ENCODE measurements around the gene ELOVL6. TPM values are rescaled to one million over a fixed set of nuclear protein-coding genes. Genes with fewer than 3 reads are reported as not detected.

Gene ELOVL6
- total RNA-seq, 1 experiment from 2014 or later, result 38.7 TPM

- peak; percentile 30; the same call in 1 of the 2 replicates for ATAC-seq
- peak in 2 of 3 experiments; percentile 27 to 33; a peak in 2 of 6 replicates for TF ChIP-seq CTCF (IDR thresholded peaks at IDR 0.05 in 2 of 3, conservative IDR thresholded peaks at IDR 0.05 in 1 of 3; ENCODE audit: borderline replicate concordance in 1 of 3, insufficient read depth in 1 of 3, low read depth in 2 of 3, low read length in 2 of 3)
- no peak for TF ChIP-seq CBX3 (IDR thresholded peaks at IDR 0.05; ENCODE audit: low read depth)
- TF ChIP-seq RAD21 (IDR thresholded peaks at IDR 0.05; ENCODE audit: low read depth), result no peak
- TF ChIP-seq POLR2AphosphoS5 (IDR thresholded peaks at IDR 0.05; ENCODE audit: low read depth, low read length), result no peak
- no peak for DNase-seq (ENCODE audit: low read depth, low spot score)
- Histone ChIP-seq H3K9me3 (ENCODE audit: control insufficient read depth in 1 of 2, insufficient read depth in 1 of 2, low read depth in 1 of 2, low read length in 2 of 2) (no peaks in the 10 kb centered on the region), H3K27ac (ENCODE audit: low read depth, low read length) (no peak overlapping the region), H3K4me2 (ENCODE audit: low read length) (no peak overlapping the region), H3K27me3 (ENCODE audit: insufficient read depth, low read length) (no peaks in the 10 kb centered on the region), H3K79me2 (ENCODE audit: insufficient read depth, low read length) (no peaks in the 10 kb centered on the region), H3K9me2 (ENCODE audit: insufficient read depth) (no peaks in the 10 kb centered on the region), H4K20me1 (ENCODE audit: insufficient read depth) (no peaks in the 10 kb centered on the region), H3K36me3 (ENCODE audit: control insufficient read depth in 1 of 2, insufficient read depth in 2 of 2, low read length in 2 of 2) (no peaks in the 10 kb centered on the region), H3K9ac (ENCODE audit: low read length) (no peak overlapping the region), H2AFZ (ENCODE audit: low read depth, low read length, poor library complexity, severe bottlenecking) (no peak overlapping the region), H3K4me3 (replicated peaks in 1 of 2; ENCODE audit: low read depth in 1 of 2, low read length in 2 of 2) (no peak overlapping the region), H3K4me1 (ENCODE audit: control insufficient read depth in 1 of 2, insufficient read depth in 2 of 2, low read length in 2 of 2) (peaks cover 3 to 7% of the 10 kb centered on the region in 2 experiments; a peak in 3 of 4 replicates)
- no TSS peak for BruUV-seq (replicated peaks)
- ChIA-PET RAD21 (ENCODE audit: low non-redundant PET in 1 of 2, low total read pairs in 2 of 2, uncharacterized antibody in 2 of 2, unreplicated experiment in 2 of 2) (no interaction called here), CTCF (no interaction called here), POLR2A (no interaction called here)
- intact Hi-C loops (cut with micrococcal nuclease), result no loop called here
Measured at GRCh38 chr4:110170861-110171260, 27.6 kb downstream of the ELOVL6 start.

GRCh38 chr4:110165382-110166286 is 32.8 kb downstream of the ELOVL6 start:
- POLR2A ChIA-PET, result interaction anchor here (1.1 to 2.7 kb wide), 4 partner anchors 12 to 118 kb away, joined by 3 to 13 read pairs (median 3); partner anchors contain the start of gene ELOVL6
- no TSS peak for BruUV-seq (replicated peaks)
- Histone ChIP-seq H3K4me3 (replicated peaks in 1 of 2; ENCODE audit: low read depth in 1 of 2, low read length in 2 of 2) (no peak overlapping the region), H3K79me2 (ENCODE audit: insufficient read depth, low read length) (no peaks in the 10 kb centered on the region), H2AFZ (ENCODE audit: low read depth, low read length, poor library complexity, severe bottlenecking) (no peak overlapping the region), H3K4me2 (ENCODE audit: low read length) (peak overlapping the region; percentile 57), H3K4me1 (ENCODE audit: control insufficient read depth in 1 of 2, insufficient read depth in 2 of 2, low read length in 2 of 2) (peaks cover 35 to 44% of the 10 kb centered on the region in 2 experiments), H3K27me3 (ENCODE audit: insufficient read depth, low read length) (no peaks in the 10 kb centered on the region), H3K36me3 (ENCODE audit: control insufficient read depth in 1 of 2, insufficient read depth in 2 of 2, low read length in 2 of 2) (no peaks in the 10 kb centered on the region), H4K20me1 (ENCODE audit: insufficient read depth) (no peaks in the 10 kb centered on the region), H3K27ac (ENCODE audit: low read depth, low read length) (peak overlapping the region; percentile 79; the same call in 1 of the 2 replicates), H3K9me3 (ENCODE audit: control insufficient read depth in 1 of 2, insufficient read depth in 1 of 2, low read depth in 1 of 2, low read length in 2 of 2) (no peaks in the 10 kb centered on the region), H3K9me2 (ENCODE audit: insufficient read depth) (no peaks in the 10 kb centered on the region), H3K9ac (ENCODE audit: low read length) (peak overlapping the region; percentile 31)
- DNase-seq (ENCODE audit: low read depth, low spot score) (peak; percentile 31), ATAC-seq (peak; percentile 48; the same call in 1 of the 2 replicates)
- CTCF ChIA-PET, result no interaction called here
- intact Hi-C loops (cut with micrococcal nuclease), result no loop called here
- RAD21 ChIA-PET (ENCODE audit: low non-redundant PET in 1 of 2, low total read pairs in 2 of 2, uncharacterized antibody in 2 of 2, unreplicated experiment in 2 of 2), result no interaction called here
- peak; percentile 90 for TF ChIP-seq MAX (IDR thresholded peaks at IDR 0.05)
- TF ChIP-seq ZBTB33 (IDR thresholded peaks at IDR 0.05; ENCODE audit: extremely low read depth, insufficient replicate concordance, low read length), result no peak
- no peak for TF ChIP-seq EGR1 (IDR thresholded peaks at IDR 0.05; ENCODE audit: low read depth)
- TF ChIP-seq EZH2 (IDR thresholded peaks at IDR 0.05), result no peak
- TF ChIP-seq CBX3 (IDR thresholded peaks at IDR 0.05; ENCODE audit: low read depth), result 0 out of 2 replicates have a peak, but pooled peaks have one; percentile 18
- TF ChIP-seq TCF7L2 (IDR thresholded peaks at IDR 0.05; ENCODE audit: borderline replicate concordance, extremely low read depth, insufficient read depth, insufficient read length), result no peak
- no peak for TF ChIP-seq CTCF (IDR thresholded peaks at IDR 0.05 in 2 of 3, conservative IDR thresholded peaks at IDR 0.05 in 1 of 3; ENCODE audit: borderline replicate concordance in 1 of 3, insufficient read depth in 1 of 3, low read depth in 2 of 3, low read length in 2 of 3)
- peak; percentile 45; the same call in 1 of the 2 replicates for TF ChIP-seq POLR2AphosphoS5 (IDR thresholded peaks at IDR 0.05; ENCODE audit: low read depth, low read length)
